Prostate gland (tissue), 2 donors: ENCODE measurements around the gene SIPA1L3. TPM values are rescaled to one million over a fixed set of nuclear protein-coding genes. Genes with fewer than 3 reads are reported as not detected.

Source experiments
- DNase-seq: peaks from one replicate; pipeline ENCODE4 v3.0.0-alpha.2; 2019; ENCODE audit warnings: low spot score
- H3K27ac ChIP-seq, 2 donors: fragments of 200-600 bp; sonication (generic); 2 replicates each; pipeline ENCODE4 v1.5.1; 2017 to 2019
- H3K27me3 ChIP-seq: fragments of 200-600 bp; sonication (generic); replicated peaks from 2 replicates; pipeline ENCODE4 v1.5.1; 2019; ENCODE audit not compliant: insufficient read depth
- H3K36me3 ChIP-seq, 2 donors: fragments of 200-600 bp; sonication (generic); 1 replicate in 1 of 2; 2 replicates in 1 of 2; pipeline versions ENCODE4 v1.5.1 to v1.8.1; 2017 to 2019
- H3K4me1 ChIP-seq: fragments of 200-600 bp; sonication (generic); replicated peaks from 2 replicates; pipeline ENCODE4 v1.5.1; 2019
- H3K4me3 ChIP-seq, 2 donors: fragments of 200-600 bp; sonication (generic); 2 replicates each; pipeline ENCODE4 v1.5.1; 2017 to 2019
- H3K9me3 ChIP-seq: fragments of 200-600 bp; sonication (generic); 2 replicates; pipeline ENCODE4 v1.5.1; 2017
- POLR2A ChIP-seq: fragments of 450-650 bp; IDR thresholded peaks from one replicate; pipeline ENCODE4 v1.6.1; 2016; ENCODE audit warnings: antibody characterized with exemption, mild to moderate bottlenecking
- POLR2AphosphoS5 ChIP-seq: sonication (generic); formaldehyde crosslinking; IDR thresholded peaks from one replicate; pipeline ENCODE4 v1.6.1; 2017; ENCODE audit warnings: antibody characterized with exemption
- WGBS: methylation state at CpG from one replicate; pipeline ENCODE4 v1.1.5; 2018; 5-methylcytosine and 5-hydroxymethylcytosine counted together
- intact Hi-C: fragments of 100-400 bp; cut with DNase I; formaldehyde crosslinking; loops from one replicate; pipeline ENCODE4 v1.14.2; 2022
- total RNA-seq, 2 donors: library from RNA; depleted of rRNA; stranded (reverse); fragments of >200 nt; gene quantifications; one replicate each; pipeline ENCODE4 v1.1.0, GENCODE V29; 2016
- TF ChIP-seq, protein P1 (sequence below), 4 experiments: fragments of 200-600 bp in 2 of 4; fragments of 450-650 bp in 2 of 4; sonication (generic) in 2 of 4; IDR thresholded peaks; 1 replicate in 3 of 4; 2 replicates in 1 of 4; pipeline ENCODE4 v1.5.1; 2016 to 2019; ENCODE audit warnings: antibody characterized with exemption in 4 of 4, mild to moderate bottlenecking in 2 of 4, moderate library complexity in 2 of 4

Gene SIPA1L3
- total RNA-seq, 2 donors from 2014 or later = 48.8 to 63.5 TPM

DNA sequence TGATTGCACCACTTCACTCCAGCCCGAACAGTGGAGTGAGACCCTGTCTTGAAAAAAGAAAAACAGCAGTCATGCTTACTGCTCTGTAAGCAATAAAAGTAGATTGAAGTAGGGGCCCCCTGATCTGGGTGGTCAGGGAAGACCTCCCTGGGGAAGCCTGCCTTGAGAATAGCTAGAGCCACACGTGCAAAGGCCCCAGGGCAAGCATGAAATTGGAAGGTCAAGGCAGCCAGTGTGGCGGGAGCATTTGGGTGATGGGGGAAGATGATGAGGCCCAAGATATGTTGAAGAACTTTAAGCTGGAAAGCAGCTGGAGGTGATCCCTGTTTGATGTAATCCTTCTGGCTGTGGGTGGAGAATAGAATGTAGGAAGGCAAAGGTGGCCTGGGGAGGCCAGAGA lies 104.4 kb downstream of the SIPA1L3 start:
- intact Hi-C loops = no loop called here
- Histone ChIP-seq H3K4me1 (no peaks in the 10 kb centered on the region), H3K36me3 (no peaks in the 10 kb centered on the region), H3K27ac (no peak overlapping the region), H3K9me3 (no peaks in the 10 kb centered on the region), H3K27me3 (no peaks in the 10 kb centered on the region), H3K4me3 (no peak overlapping the region)
- TF ChIP-seq, protein P1, sequence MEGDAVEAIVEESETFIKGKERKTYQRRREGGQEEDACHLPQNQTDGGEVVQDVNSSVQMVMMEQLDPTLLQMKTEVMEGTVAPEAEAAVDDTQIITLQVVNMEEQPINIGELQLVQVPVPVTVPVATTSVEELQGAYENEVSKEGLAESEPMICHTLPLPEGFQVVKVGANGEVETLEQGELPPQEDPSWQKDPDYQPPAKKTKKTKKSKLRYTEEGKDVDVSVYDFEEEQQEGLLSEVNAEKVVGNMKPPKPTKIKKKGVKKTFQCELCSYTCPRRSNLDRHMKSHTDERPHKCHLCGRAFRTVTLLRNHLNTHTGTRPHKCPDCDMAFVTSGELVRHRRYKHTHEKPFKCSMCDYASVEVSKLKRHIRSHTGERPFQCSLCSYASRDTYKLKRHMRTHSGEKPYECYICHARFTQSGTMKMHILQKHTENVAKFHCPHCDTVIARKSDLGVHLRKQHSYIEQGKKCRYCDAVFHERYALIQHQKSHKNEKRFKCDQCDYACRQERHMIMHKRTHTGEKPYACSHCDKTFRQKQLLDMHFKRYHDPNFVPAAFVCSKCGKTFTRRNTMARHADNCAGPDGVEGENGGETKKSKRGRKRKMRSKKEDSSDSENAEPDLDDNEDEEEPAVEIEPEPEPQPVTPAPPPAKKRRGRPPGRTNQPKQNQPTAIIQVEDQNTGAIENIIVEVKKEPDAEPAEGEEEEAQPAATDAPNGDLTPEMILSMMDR (IDR thresholded peaks at IDR 0.05) = no peak
- TF ChIP-seq POLR2A = no peak
- no peak for TF ChIP-seq POLR2AphosphoS5
- DNase-seq = no peak
- 90% methylated on average over 3 of the region's 3 CpGs for WGBS

DNA sequence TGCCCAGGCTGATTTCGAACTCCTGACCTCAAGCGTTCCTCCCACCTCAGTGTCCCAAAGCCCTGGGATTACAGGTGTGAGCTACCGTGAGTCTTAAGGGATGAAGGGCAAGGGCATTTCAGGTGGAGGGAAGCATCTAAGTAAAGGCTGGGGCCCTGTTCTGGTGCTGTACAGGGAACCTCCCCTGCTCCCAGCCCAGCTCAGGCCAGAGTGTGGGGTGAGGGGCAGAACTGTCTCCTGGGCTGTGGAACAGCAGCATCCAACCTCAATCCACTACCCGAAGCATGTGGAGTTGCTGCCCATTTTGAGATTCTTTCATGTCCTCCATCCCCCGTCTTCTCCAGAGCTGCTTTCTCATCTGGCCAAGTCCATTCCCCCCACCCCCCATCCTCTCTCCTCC lies 105.3 kb downstream of the SIPA1L3 start:
- H3K27ac ChIP-seq = no peak overlapping the region
- TF ChIP-seq, protein P1 (IDR thresholded peaks at IDR 0.05) = no peak
- TF ChIP-seq POLR2AphosphoS5 = no peak
- no peak for TF ChIP-seq POLR2A
- no peak for DNase-seq
- intact Hi-C loops = no loop called here
- 85% methylated on average over 5 of the region's 5 CpGs for WGBS
- no peaks in the 10 kb centered on the region for H3K36me3 ChIP-seq
- H3K4me3 ChIP-seq = no peak overlapping the region
- no peaks in the 10 kb centered on the region for H3K9me3 ChIP-seq
- H3K27me3 ChIP-seq = no peaks in the 10 kb centered on the region
- no peaks in the 10 kb centered on the region for H3K4me1 ChIP-seq

DNA sequence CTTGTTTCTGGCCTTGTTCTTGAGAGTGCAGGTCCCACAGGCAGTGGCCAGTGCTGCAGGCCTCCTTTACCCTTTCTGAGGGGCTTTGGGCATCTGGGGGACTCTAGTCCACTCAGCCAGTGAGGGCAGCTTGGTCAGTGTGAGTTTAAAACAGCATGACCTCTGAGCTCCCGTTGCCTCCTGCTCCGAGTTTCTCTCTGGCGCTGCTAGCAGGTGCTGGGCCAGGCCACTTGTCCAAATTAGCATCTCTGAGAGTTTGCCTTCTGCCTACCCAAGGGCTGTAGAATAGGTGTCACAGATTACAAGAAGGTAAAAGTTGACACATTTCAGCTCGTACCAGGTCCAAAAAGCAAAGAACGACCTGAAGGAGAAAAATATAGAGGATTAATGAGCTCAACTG lies 105.9 kb downstream of the SIPA1L3 start:
- intact Hi-C loops = no loop called here
- H3K9me3 ChIP-seq = no peaks in the 10 kb centered on the region
- no peaks in the 10 kb centered on the region for H3K4me1 ChIP-seq
- 74% methylated on average over 5 of the region's 5 CpGs for WGBS
- H3K36me3 ChIP-seq = no peaks in the 10 kb centered on the region
- H3K27ac ChIP-seq = no peak overlapping the region
- TF ChIP-seq, protein P1 (IDR thresholded peaks at IDR 0.05) = no peak
- TF ChIP-seq POLR2AphosphoS5 = no peak
- no peak for DNase-seq
- H3K27me3 ChIP-seq = no peaks in the 10 kb centered on the region
- H3K4me3 ChIP-seq = no peak overlapping the region

DNA sequence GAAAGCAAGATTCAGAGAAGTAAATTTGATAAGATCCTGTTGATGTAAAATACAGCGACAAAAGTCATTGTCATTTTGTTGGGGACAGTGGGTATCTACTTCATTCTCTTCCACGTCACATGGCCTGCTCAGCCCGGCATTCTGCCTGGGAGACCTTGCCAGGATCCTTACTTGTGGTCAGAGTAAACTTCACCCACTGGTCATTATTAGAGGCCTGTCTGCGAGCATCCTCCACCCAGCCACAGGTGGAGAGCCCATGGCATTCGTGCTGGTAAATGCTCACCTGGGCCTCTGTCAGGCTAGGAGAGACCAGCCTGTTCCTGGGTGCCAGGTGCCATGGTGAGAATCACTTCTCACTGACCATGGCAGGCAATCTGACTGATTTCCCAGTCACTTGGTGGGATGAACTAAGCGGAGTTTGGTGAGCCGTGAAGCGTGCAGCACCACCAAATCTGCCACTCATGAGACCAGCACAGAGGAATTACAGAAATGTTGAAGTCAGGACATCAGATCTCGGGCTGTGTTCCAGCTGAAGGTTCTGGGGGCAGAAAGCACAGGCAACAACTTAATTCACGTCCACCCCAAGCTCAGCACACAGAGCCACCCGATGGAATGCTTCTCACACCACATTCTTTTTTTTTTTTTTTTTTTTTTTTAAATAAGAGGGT lies 107.0 kb downstream of the SIPA1L3 start:
- H3K36me3 ChIP-seq = no peaks in the 10 kb centered on the region
- H3K9me3 ChIP-seq = no peaks in the 10 kb centered on the region
- no peak overlapping the region for H3K27ac ChIP-seq
- 89% methylated on average over 11 of the region's 11 CpGs for WGBS
- no peaks in the 10 kb centered on the region for H3K27me3 ChIP-seq
- no peaks in the 10 kb centered on the region for H3K4me1 ChIP-seq
- intact Hi-C loops = no loop called here
- TF ChIP-seq, protein P1 (IDR thresholded peaks at IDR 0.05) = no peak
- DNase-seq = no peak
- no peak overlapping the region for H3K4me3 ChIP-seq

DNA sequence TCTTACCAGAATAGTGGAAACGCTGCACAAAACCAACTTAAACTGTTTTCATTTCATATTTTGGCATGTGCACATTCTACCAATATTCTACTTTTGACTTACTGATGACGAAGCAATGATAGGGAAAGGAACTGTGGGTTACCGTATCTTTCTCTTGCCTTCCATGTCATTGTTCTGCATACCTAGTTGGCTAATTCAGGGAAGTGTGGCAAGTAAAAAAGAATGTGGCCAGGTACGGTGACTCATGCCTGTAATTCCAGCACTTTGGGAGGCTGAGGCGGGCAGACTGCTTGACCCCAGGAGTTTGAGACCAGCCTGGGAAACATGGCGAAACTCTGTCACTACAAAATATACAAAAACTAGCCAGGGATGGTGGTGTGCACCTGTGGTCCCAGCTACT lies 108.2 kb downstream of the SIPA1L3 start:
- DNase-seq = no peak
- H3K4me1 ChIP-seq = no peaks in the 10 kb centered on the region
- no peak overlapping the region for H3K4me3 ChIP-seq
- H3K36me3 ChIP-seq = no peaks in the 10 kb centered on the region
- no peaks in the 10 kb centered on the region for H3K27me3 ChIP-seq
- no peak overlapping the region for H3K27ac ChIP-seq
- intact Hi-C loops = no loop called here
- H3K9me3 ChIP-seq = no peaks in the 10 kb centered on the region
- TF ChIP-seq POLR2A = no peak
- 95% methylated on average over 6 of the region's 6 CpGs for WGBS
